Activated CD8-positive, alpha-beta memory T cell treated with anti-CD3 and anti-CD28 coated beads for 1 hour (primary cell): ENCODE measurements around the gene MUC5B.
"Not testable (repeated sequence)": the region's sequence is repeated elsewhere in the genome, so short reads cannot be mapped to it uniquely, and the experiment has no call there.

ENCODE experiments used
- DNase-seq, 2 donors: peaks; one replicate each; pipeline ENCODE4 v3.0.0-alpha.2; 2020; ENCODE audit warnings: low read depth in 1 of 2; ENCODE audit errors: extremely low read depth in 1 of 2

Gene MUC5B

GRCh38 chr11:1231396-1232020 lies 8.6 kb downstream of the MUC5B start:
- DNase-seq = no peak

GRCh38 chr11:1232021-1232882 lies 9.4 kb downstream of the MUC5B start:
- no peak for DNase-seq

- DNase-seq = no peak
These were observed 10.0 kb downstream of the MUC5B start for GRCh38 chr11:1232883-1233321.

GRCh38 chr11:1233351-1234053 lies 10.6 kb downstream of the MUC5B start:
- DNase-seq = no peak

- no peak for DNase-seq
These were observed 11.3 kb downstream of the MUC5B start for GRCh38 chr11:1234054-1234720.

GRCh38 chr11:1234771-1235305 lies 12.0 kb downstream of the MUC5B start:
- no peak for DNase-seq

GRCh38 chr11:1235306-1235900 lies 12.5 kb downstream of the MUC5B start:
- DNase-seq = no peak

GRCh38 chr11:1235901-1236315 lies 13.0 kb downstream of the MUC5B start:
- DNase-seq = no peak

GRCh38 chr11:1236316-1237127 lies 13.7 kb downstream of the MUC5B start:
- DNase-seq = no peak

- no peak for DNase-seq
These were observed 14.3 kb downstream of the MUC5B start for GRCh38 chr11:1237128-1237580.

- no peak for DNase-seq
These were observed 15.0 kb downstream of the MUC5B start for GRCh38 chr11:1237851-1238250.

- no peak for DNase-seq
These were observed 16.1 kb downstream of the MUC5B start for GRCh38 chr11:1238767-1239595.

GRCh38 chr11:1239596-1240205 lies 16.8 kb downstream of the MUC5B start:
- no peak for DNase-seq

- DNase-seq = no peak
These were observed 17.9 kb downstream of the MUC5B start for GRCh38 chr11:1240771-1241170.

- DNase-seq = no peak
These were observed 18.8 kb downstream of the MUC5B start for GRCh38 chr11:1241706-1242105.

- no peak for DNase-seq
These were observed 19.4 kb downstream of the MUC5B start for GRCh38 chr11:1242289-1242688.

- not testable (repeated sequence) for DNase-seq
These were observed 19.9 kb downstream of the MUC5B start for GRCh38 chr11:1242751-1243150.

GRCh38 chr11:1243521-1243920 lies 20.7 kb downstream of the MUC5B start:
- DNase-seq = not testable (repeated sequence)
